Common myeloid progenitor, CD34-positive (primary cell): ENCODE data around the gene PCDHGA4.
"Not testable (repeated sequence)": the region's sequence is repeated elsewhere in the genome, so short reads cannot be mapped to it uniquely, and the experiment has no call there.

Experiments used
- CTCF ChIA-PET: fragments of 350-600 bp; sonication (Branson Sonifier 250); formaldehyde crosslinking; loops from one replicate; lab custom pipeline; 2021; ENCODE audit warnings: antibody characterized with exemption; lab: Charles Lee
- POLR2A ChIA-PET: fragments of 350-600 bp; sonication (Branson Sonifier 250); formaldehyde crosslinking; loops from one replicate; lab custom pipeline; 2021; ENCODE audit warnings: antibody characterized with exemption; lab: Charles Lee
- DNase-seq, 3 donors: peaks; one replicate each; pipeline versions ENCODE4 v3.0.0 to v3.0.0-alpha.2; 2013
- H3K27ac ChIP-seq, 2 experiments: 1 replicate in 1 of 2; 2 replicates in 1 of 2; pipeline ENCODE4 v1.7.0; 2013; ENCODE audit warnings: inconsistent platforms in 2 of 2, low read length in 2 of 2, mild to moderate bottlenecking in 2 of 2, low read depth in 1 of 2, moderate library complexity in 1 of 2; ENCODE audit not compliant: severe bottlenecking in 2 of 2, insufficient read depth in 1 of 2, poor library complexity in 1 of 2
- H3K27me3 ChIP-seq, 5 experiments: replicated peaks in 2 of 5; 1 replicate in 3 of 5; 2 replicates in 2 of 5; pipeline versions ENCODE4 v1.6.1 to v1.7.0; 2013; ENCODE audit warnings: low read length in 4 of 5, mild to moderate bottlenecking in 2 of 5, moderate library complexity in 2 of 5, inconsistent platforms in 1 of 5; ENCODE audit not compliant: insufficient read depth in 5 of 5, control insufficient read depth in 4 of 5
- H3K36me3 ChIP-seq, 4 experiments: 1 replicate in 2 of 4; 2 replicates in 2 of 4; pipeline versions ENCODE4 v1.6.1 to v1.7.0; 2013; ENCODE audit warnings: low read length in 3 of 4, control low read depth in 1 of 4, mild to moderate bottlenecking in 1 of 4; ENCODE audit not compliant: control insufficient read depth in 4 of 4, insufficient read depth in 4 of 4
- H3K4me1 ChIP-seq, 4 experiments: 1 replicate in 3 of 4; 2 replicates in 1 of 4; pipeline versions ENCODE4 v1.6.1 to v1.7.1; 2013; ENCODE audit warnings: low read length in 3 of 4, mild to moderate bottlenecking in 3 of 4, control low read depth in 1 of 4, inconsistent platforms in 1 of 4, moderate library complexity in 1 of 4; ENCODE audit not compliant: control insufficient read depth in 4 of 4, insufficient read depth in 4 of 4; ENCODE audit errors: control extremely low read depth in 1 of 4
- H3K4me3 ChIP-seq, 7 experiments: 1 replicate in 4 of 7; 2 replicates in 3 of 7; pipeline versions ENCODE4 v1.5.1 to v1.7.0; 2013; ENCODE audit warnings: mild to moderate bottlenecking in 7 of 7, low read length in 6 of 7, moderate library complexity in 6 of 7, inconsistent platforms in 2 of 7, low read depth in 2 of 7, control low read depth in 1 of 7; ENCODE audit not compliant: insufficient read depth in 4 of 7, control insufficient read depth in 1 of 7; ENCODE audit errors: extremely low read depth in 1 of 7
- H3K9me3 ChIP-seq, 5 experiments: 1 replicate in 4 of 5; 2 replicates in 1 of 5; pipeline versions ENCODE4 v1.6.1 to v1.7.1; 2013; ENCODE audit warnings: low read length in 4 of 5, mild to moderate bottlenecking in 2 of 5, inconsistent platforms in 1 of 5, low read depth in 1 of 5, moderate library complexity in 1 of 5; ENCODE audit not compliant: control insufficient read depth in 4 of 5, insufficient read depth in 2 of 5; ENCODE audit errors: control extremely low read depth in 1 of 5
- WGBS: methylation state at CpG from one replicate; pipeline ENCODE4 v1.1.5; 2013; ENCODE audit not compliant: insufficient coverage; 5-methylcytosine and 5-hydroxymethylcytosine counted together

The PCDHGA4 gene

DNA sequence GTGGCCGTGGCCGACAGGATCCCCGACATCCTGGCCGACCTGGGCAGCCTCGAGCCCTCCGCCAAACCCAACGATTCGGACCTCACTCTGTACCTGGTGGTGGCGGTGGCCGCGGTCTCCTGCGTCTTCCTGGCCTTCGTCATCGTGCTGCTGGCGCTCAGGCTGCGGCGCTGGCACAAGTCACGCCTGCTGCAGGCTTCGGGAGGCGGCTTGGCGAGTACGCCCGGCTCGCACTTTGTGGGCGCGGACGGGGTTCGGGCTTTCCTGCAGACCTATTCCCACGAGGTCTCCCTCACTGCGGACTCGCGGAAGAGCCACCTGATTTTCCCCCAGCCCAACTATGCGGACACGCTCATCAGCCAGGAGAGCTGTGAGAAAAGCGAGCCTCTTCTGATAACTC is 8.8 kb upstream of the PCDHGA4 start:
- H3K4me1 ChIP-seq, H3K27ac ChIP-seq, DNase-seq, CTCF ChIA-PET, POLR2A ChIA-PET, H3K36me3 ChIP-seq, H3K4me3 ChIP-seq: not testable (repeated sequence)
- Histone ChIP-seq H3K9me3 (peaks cover 20 to 58% (median 36%) of the 10 kb centered on the region in 5 experiments), H3K27me3 (peaks cover 17 to 79% (median 20%) of the 10 kb centered on the region in 5 experiments)
- 35% methylated on average over 6 of the region's 35 CpGs for WGBS

DNA sequence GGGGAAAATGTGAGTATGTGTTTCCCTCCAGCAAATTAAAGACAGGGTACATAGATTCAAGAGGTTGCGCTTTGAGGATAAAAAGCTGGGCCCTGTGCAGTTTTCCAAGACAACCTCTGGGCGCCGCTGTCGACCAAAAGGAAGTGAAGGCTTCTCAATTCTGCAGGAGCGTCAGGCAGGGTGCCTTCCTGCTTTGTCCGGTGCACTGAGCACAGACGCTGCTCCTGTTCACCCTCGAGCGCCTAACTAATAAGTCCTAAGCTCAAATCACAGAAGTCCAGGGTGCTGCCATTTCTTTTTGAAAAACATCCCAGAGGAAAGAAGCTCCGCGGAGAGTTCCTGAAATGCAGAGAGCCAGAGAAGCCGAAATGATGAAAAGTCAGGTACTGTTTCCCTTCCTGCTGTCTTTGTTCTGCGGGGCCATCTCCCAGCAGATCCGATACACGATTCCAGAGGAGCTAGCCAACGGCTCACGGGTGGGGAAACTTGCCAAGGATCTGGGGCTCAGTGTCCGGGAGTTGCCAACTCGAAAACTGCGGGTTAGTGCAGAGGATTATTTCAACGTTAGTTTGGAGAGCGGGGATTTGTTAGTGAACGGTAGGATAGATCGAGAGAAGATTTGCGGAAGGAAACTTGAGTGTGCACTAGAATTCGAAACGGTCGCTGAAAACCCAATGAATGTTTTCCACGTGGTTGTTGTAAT is 4.8 kb upstream of the PCDHGA4 start, which contains the start of gene PCDHGB1:
PCDHGB1 (plus strand) TSS at position 183 of the 703 bp plus-strand sequence; CDS start at position 345, 162 bp downstream.
- peak; percentile 17 to 60 (median 47) for DNase-seq
- no peak within 1 kb of the TSS for H3K27ac ChIP-seq
- WGBS = 23% methylated on average over 29 of the region's 29 CpGs
- ChIA-PET POLR2A (no interaction called here), CTCF (interaction anchor here (1.8 kb wide), 1 partner anchor 207 kb away, joined by 7 read pairs; no protein-coding TSS in a partner anchor)
- H3K4me1 ChIP-seq = no peaks in the 10 kb centered on the region
- peaks cover 0 to 6% (median 0%) of the 10 kb centered on the region in 4 experiments for H3K36me3 ChIP-seq
- peak within 1 kb of the TSS in 4 of 7 experiments; percentile 4 to 55 (median 18) for H3K4me3 ChIP-seq
- peaks cover 19 to 77% (median 23%) of the 10 kb centered on the region in 5 experiments for H3K27me3 ChIP-seq
- peaks cover 14 to 63% (median 40%) of the 10 kb centered on the region in 5 experiments for H3K9me3 ChIP-seq

DNA sequence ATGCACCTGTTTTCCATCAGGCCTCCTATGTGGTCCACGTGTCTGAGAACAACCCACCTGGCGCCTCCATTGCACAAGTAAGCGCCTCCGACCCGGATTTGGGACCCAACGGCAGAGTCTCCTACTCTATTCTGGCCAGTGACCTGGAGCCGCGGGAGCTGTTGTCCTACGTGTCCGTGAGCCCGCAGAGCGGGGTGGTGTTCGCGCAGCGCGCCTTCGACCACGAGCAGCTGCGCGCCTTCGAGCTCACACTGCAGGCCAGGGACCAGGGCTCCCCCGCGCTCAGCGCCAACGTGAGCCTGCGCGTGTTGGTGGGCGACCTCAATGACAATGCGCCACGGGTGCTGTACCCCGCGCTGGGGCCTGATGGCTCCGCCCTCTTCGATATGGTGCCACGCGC is 3.2 kb upstream of the PCDHGA4 start:
- POLR2A ChIA-PET = no interaction called here
- no peak overlapping the region for H3K4me3 ChIP-seq
- peaks cover 20 to 82% (median 34%) of the 10 kb centered on the region in 5 experiments for H3K27me3 ChIP-seq
- H3K36me3 ChIP-seq = peaks cover 0 to 6% (median 0%) of the 10 kb centered on the region in 4 experiments
- H3K27ac ChIP-seq = no peak overlapping the region
- H3K9me3 ChIP-seq = peaks cover 14 to 73% (median 48%) of the 10 kb centered on the region in 5 experiments
- no peak for DNase-seq
- WGBS = 30% methylated on average over 17 of the region's 36 CpGs
- CTCF ChIA-PET = interaction anchor here (1.8 kb wide), 1 partner anchor 206 kb away, joined by 7 read pairs; no protein-coding TSS in a partner anchor
- peaks cover 0 to 3% (median 0%) of the 10 kb centered on the region in 4 experiments for H3K4me1 ChIP-seq

DNA sequence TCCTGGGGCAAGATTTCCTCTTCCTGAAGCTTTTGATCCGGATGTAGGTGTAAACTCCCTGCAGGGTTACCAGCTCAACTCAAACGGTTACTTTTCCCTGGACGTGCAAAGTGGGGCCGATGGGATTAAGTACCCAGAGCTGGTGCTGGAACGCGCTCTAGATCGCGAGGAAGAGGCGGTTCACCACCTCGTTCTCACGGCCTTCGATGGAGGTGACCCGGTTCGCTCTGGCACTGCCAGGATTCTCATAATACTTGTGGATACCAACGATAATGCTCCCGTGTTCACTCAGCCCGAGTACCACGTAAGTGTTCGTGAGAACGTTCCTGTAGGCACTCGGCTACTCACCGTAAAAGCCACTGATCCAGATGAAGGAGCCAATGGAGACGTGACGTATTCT is 820 bp downstream of the PCDHGA4 start:
- WGBS = 41% methylated on average over 24 of the region's 24 CpGs
- POLR2A ChIA-PET = no interaction called here

DNA sequence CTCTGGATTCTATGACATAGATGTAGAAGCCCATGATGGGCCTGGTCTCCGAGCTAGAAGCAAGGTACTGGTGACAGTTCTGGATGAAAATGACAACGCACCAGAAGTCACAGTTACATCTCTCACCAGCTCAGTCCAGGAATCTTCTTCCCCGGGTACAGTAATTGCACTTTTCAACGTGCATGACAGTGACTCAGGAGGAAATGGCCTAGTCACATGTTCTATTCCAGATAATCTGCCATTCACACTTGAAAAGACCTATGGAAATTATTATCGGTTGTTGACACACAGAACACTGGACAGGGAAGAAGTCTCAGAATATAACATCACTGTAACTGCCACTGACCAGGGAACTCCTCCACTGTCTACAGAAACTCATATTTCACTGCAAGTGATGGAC is 1.3 kb downstream of the PCDHGA4 start:
- POLR2A ChIA-PET = no interaction called here
- no peak for DNase-seq

More for the DNA sequence above, 820 bp downstream of the PCDHGA4 start:
- H3K4me1 ChIP-seq = peaks cover 0 to 3% (median 0%) of the 10 kb centered on the region in 4 experiments
- H3K36me3 ChIP-seq = peaks cover 0 to 6% (median 0%) of the 10 kb centered on the region in 4 experiments
- CTCF ChIA-PET = interaction anchor here (0.8 to 1.9 kb wide), 2 partner anchors 13 to 14 kb away, joined by 3 to 7 read pairs; partner anchors contain the start of gene PCDHGB3
- no peak overlapping the region for H3K4me3 ChIP-seq
- peaks cover 6 to 74% (median 50%) of the 10 kb centered on the region in 5 experiments for H3K9me3 ChIP-seq
- peaks cover 17 to 77% (median 39%) of the 10 kb centered on the region in 5 experiments for H3K27me3 ChIP-seq
- no peak for DNase-seq
- no peak overlapping the region for H3K27ac ChIP-seq

DNA sequence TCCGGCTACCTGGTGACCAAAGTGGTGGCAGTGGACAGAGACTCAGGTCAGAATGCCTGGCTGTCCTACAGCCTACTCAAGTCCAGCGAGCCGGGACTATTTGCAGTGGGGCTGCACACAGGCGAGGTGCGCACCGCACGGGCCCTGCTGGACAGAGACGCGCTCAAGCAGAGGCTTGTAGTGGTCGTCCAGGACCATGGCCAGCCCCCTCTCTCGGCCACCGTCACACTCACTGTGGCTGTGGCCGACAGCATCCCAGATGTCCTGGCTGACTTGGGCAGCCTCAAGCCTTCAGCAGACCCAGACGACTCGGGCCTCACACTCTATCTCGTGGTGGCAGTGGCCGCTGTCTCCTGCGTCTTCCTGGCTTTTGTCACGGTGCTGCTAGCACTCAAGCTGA is 2.1 kb downstream of the PCDHGA4 start:
- Histone ChIP-seq H3K4me3 (no peak overlapping the region), H3K27ac (no peak overlapping the region), H3K4me1 (peaks cover 0 to 3% (median 0%) of the 10 kb centered on the region in 4 experiments), H3K9me3 (peaks cover 6 to 74% (median 50%) of the 10 kb centered on the region in 5 experiments), H3K27me3 (peaks cover 15 to 78% (median 40%) of the 10 kb centered on the region in 5 experiments), H3K36me3 (peaks cover 0 to 3% (median 0%) of the 10 kb centered on the region in 4 experiments)
- no peak for DNase-seq
- ChIA-PET CTCF (interaction anchor here (1.4 to 1.6 kb wide), 2 partner anchors 13 to 207 kb away, joined by 3 to 5 read pairs; partner anchors contain the start of gene PCDHGB3), POLR2A (no interaction called here)
- 45% methylated on average over 19 of the region's 19 CpGs for WGBS

More for the DNA sequence above, 1.3 kb downstream of the PCDHGA4 start:
- H3K27me3 ChIP-seq = peaks cover 16 to 77% (median 36%) of the 10 kb centered on the region in 5 experiments
- no peak overlapping the region for H3K27ac ChIP-seq
- CTCF ChIA-PET = interaction anchor here (1.9 kb wide), 1 partner anchor 14 kb away, joined by 7 read pairs; the partner anchor contains the start of gene PCDHGB3
- H3K36me3 ChIP-seq = peaks cover 0 to 6% (median 0%) of the 10 kb centered on the region in 4 experiments
- peaks cover 6 to 74% (median 50%) of the 10 kb centered on the region in 5 experiments for H3K9me3 ChIP-seq
- no peak overlapping the region for H3K4me3 ChIP-seq
- peaks cover 0 to 3% (median 0%) of the 10 kb centered on the region in 4 experiments for H3K4me1 ChIP-seq
- 75% methylated on average over 4 of the region's 5 CpGs for WGBS
